Lower leg skin (tissue), 3 donors: ENCODE measurements around the gene TRPC1.

Source experiments
- CTCF ChIP-seq, 3 donors: fragments of 450-650 bp; IDR thresholded peaks; one replicate each; pipeline ENCODE4 v1.5.1; 2016; ENCODE audit warnings: antibody characterized with exemption in 3 of 3, mild to moderate bottlenecking in 3 of 3, moderate library complexity in 2 of 3
- POLR2A ChIP-seq, 2 donors: fragments of 450-650 bp; IDR thresholded peaks; one replicate each; pipeline ENCODE4 v1.6.1; 2016 to 2017; ENCODE audit warnings: antibody characterized with exemption in 2 of 2, mild to moderate bottlenecking in 1 of 2, moderate library complexity in 1 of 2

- TF ChIP-seq CTCF (IDR thresholded peaks at IDR 0.05) (no peak), POLR2A (IDR thresholded peaks at IDR 0.05) (no peak)
Observed at GRCh38 chr3:142676151-142676550, 47.7 kb upstream of the TRPC1 start.
